Subcutaneous adipose tissue (tissue), 4 donors: ENCODE measurements around the gene WFDC2. TPM values are rescaled to one million over a fixed set of nuclear protein-coding genes. Genes with fewer than 3 reads are reported as not detected.

ENCODE experiments used
- CTCF ChIP-seq: fragments of 450-650 bp; IDR thresholded peaks from one replicate; pipeline ENCODE4 v1.5.1; 2016; ENCODE audit warnings: low read depth, mild to moderate bottlenecking, control low read depth, antibody characterized with exemption, moderate library complexity
- total RNA-seq, 4 donors: library from RNA; depleted of rRNA; stranded (reverse); fragments of >200 nt; gene quantifications; one replicate each; pipeline ENCODE4 v1.1.0, GENCODE V29; 2016

The WFDC2 gene
- total RNA-seq, 4 donors from 2014 or later, result 2.6 TPM; not detected in 3

- no peak for TF ChIP-seq CTCF
Observed at GRCh38 chr20:45441746-45442145, 27.8 kb upstream of the WFDC2 start.

DNA sequence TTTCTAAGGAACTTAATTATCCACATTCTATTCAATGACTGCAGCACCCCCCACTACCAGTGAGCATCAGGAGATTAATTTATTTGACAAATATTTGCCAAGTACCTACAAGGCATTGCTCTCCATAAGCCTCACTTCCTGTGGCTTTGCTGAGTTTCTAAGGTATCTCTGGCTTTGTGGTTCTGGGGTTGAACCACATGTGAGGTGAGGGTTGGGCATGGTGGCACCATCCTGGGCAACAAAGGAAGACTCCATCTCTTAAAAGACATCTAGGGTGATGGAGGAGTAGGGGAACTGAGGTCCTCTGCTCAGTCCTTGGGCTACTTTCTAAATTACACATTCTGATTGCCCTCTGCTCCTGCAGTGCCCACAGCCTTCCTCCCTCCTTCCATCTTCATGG lies 25.5 kb upstream of the WFDC2 start:
- TF ChIP-seq CTCF, result no peak

- no peak for TF ChIP-seq CTCF
Observed at GRCh38 chr20:45445805-45446562, 23.6 kb upstream of the WFDC2 start.

DNA sequence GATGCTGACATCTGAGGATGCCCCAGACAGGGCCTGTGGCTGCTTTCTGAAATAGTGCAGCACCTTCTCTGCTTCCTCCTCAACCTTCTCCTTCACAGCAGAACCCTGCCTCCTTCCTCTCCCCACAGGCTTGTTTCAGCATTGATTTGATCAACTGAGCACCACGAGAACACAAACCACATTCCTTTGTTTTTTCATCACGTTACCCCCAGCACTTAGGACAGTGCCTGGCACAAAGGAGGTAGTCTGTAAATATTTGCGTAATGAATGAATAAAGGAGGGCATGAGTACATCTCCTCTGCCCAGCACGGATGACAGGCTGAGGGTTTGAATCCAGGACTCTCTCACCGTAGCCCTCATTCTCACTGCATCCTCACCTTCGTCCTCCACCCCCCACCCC lies 21.3 kb upstream of the WFDC2 start:
- TF ChIP-seq CTCF, result no peak

DNA sequence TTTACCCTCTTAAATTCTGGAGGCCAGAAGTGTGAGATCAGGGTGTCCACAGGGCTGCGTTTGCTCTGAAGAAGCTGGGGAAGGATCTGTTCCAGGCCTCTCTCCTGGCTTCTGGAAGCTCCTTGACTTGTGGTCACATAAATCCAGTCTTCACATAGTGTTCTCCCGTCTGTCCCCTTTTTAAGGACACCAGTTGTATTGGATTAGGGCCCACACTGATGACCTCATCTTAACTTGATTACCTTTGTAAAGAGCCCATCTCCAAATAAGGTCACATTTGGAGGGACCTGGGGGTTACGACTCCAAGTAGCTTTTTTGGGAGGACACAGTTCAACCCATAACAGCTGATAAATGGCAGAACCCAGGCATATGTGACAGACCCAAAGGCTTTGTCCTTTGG lies 20.0 kb upstream of the WFDC2 start:
- no peak for TF ChIP-seq CTCF

GRCh38 chr20:45450097-45450818 lies 19.3 kb upstream of the WFDC2 start:
- TF ChIP-seq CTCF, result no peak

DNA sequence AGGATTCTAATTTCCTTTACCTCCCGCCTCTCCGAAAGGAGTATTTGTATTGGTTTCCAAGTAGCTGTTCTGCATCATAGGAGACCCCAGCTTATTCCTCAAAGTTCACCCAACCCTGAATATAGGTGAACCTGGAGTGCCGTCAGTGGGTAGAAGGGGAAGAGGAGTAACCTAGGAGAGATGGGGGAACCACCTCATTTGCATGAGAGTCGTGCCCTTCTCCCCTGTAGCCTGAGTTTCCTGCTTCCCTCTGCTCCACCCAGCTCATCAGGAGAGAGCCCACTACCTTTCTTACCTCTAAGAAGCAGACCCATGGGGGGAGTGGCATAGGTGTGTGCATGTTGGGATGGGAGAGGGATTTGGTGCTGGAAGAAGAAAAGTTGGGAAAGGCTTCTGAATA lies 17.3 kb upstream of the WFDC2 start:
- no peak for TF ChIP-seq CTCF
